ENCODE measurements around the gene TSHZ2. TPM values are rescaled to one million over a fixed set of nuclear protein-coding genes. Genes with fewer than 3 reads are reported as not detected.

Gene TSHZ2
- total and polyA plus RNA-seq, 9 of the 15 experiments (the other 6 are each of a cell fraction or from before 2014, with no cell fraction given) = 0.03 to 0.20 (median 0.05) TPM; not detected in 4

GRCh38 chr20:53296451-53297153, 324.4 kb downstream of the TSHZ2 start (continued):
- no peak for TF ChIP-seq ZNF551 (CRISPR knock-in tag; IDR thresholded peaks at IDR 0.05)
- peak; percentile 53; the same call in 1 of the 2 replicates for TF ChIP-seq TFAP4 (CRISPR knock-in tag; IDR thresholded peaks at IDR 0.05; ENCODE audit: borderline replicate concordance)
- TF ChIP-seq ZNF707 (CRISPR knock-in tag; conservative IDR thresholded peaks at IDR 0.05) = no peak
- TF ChIP-seq MEIS2 (IDR thresholded peaks at IDR 0.05; ENCODE audit: partially characterized antibody) = peak; percentile 78
- TF ChIP-seq ESRRA (IDR thresholded peaks at IDR 0.05; ENCODE audit: borderline replicate concordance, low read depth) = peak; percentile 85
- TF ChIP-seq CHCHD3 (CRISPR knock-in tag; IDR thresholded peaks at IDR 0.05) = no peak
- no peak for TF ChIP-seq ASH1L (IDR thresholded peaks at IDR 0.05; ENCODE audit: borderline replicate concordance, low read depth, partially characterized antibody)
- peak; percentile 45; the same call in 1 of the 2 replicates for TF ChIP-seq PML (IDR thresholded peaks at IDR 0.05; ENCODE audit: low read length)
- peak; percentile 15; the same call in 1 of the 2 replicates for TF ChIP-seq ATF3 (IDR thresholded peaks at IDR 0.05)
- TF ChIP-seq ATF3 (CRISPR knock-in tag; conservative IDR thresholded peaks at IDR 0.05) = no peak
- TF ChIP-seq GTF2E2 (tag; IDR thresholded peaks at IDR 0.05) = no peak
- no peak for TF ChIP-seq ARHGAP35 (IDR thresholded peaks at IDR 0.05; ENCODE audit: partially characterized antibody)
- TF ChIP-seq CBFA2T3 (IDR thresholded peaks at IDR 0.05) = peak; percentile 79
- no peak for TF ChIP-seq ZNF347 (CRISPR knock-in tag; IDR thresholded peaks at IDR 0.05; ENCODE audit: low read depth)
- peak; percentile 92 for TF ChIP-seq EP300 (IDR thresholded peaks at IDR 0.05; ENCODE audit: low read length)
- peak; percentile 74 for TF ChIP-seq PKNOX1 (IDR thresholded peaks at IDR 0.05)
- TF ChIP-seq RB1 (IDR thresholded peaks at IDR 0.05; ENCODE audit: low read depth) = no peak
- no peak; the same call in 1 of the 2 replicates for TF ChIP-seq NR2C1 (IDR thresholded peaks at IDR 0.05)
- TF ChIP-seq NR2C1 (tag; IDR thresholded peaks at IDR 0.05) = no peak
- TF ChIP-seq ZNF239 (CRISPR knock-in tag; IDR thresholded peaks at IDR 0.05) = peak; percentile 59
- no peak for TF ChIP-seq MXI1 (IDR thresholded peaks at IDR 0.05; ENCODE audit: low read depth, low read length)
- TF ChIP-seq SNIP1 (IDR thresholded peaks at IDR 0.05; ENCODE audit: low read depth) = no peak
- TF ChIP-seq RNF2 (IDR thresholded peaks at IDR 0.05) = no peak
- no peak for TF ChIP-seq MYC (IDR thresholded peaks at IDR 0.05; ENCODE audit: low read depth, low read length)
- no peak for TF ChIP-seq MYC (CRISPR knock-in tag; IDR thresholded peaks at IDR 0.05; ENCODE audit: borderline replicate concordance, low read depth)
